EH (cell line): ENCODE results near the gene NUP62.

Experiments
- DNase-seq: peaks from one replicate; pipeline ENCODE4 v3.0.0-alpha.2; 2015; ENCODE audit warnings: low read depth

NUP62 gene

DNA sequence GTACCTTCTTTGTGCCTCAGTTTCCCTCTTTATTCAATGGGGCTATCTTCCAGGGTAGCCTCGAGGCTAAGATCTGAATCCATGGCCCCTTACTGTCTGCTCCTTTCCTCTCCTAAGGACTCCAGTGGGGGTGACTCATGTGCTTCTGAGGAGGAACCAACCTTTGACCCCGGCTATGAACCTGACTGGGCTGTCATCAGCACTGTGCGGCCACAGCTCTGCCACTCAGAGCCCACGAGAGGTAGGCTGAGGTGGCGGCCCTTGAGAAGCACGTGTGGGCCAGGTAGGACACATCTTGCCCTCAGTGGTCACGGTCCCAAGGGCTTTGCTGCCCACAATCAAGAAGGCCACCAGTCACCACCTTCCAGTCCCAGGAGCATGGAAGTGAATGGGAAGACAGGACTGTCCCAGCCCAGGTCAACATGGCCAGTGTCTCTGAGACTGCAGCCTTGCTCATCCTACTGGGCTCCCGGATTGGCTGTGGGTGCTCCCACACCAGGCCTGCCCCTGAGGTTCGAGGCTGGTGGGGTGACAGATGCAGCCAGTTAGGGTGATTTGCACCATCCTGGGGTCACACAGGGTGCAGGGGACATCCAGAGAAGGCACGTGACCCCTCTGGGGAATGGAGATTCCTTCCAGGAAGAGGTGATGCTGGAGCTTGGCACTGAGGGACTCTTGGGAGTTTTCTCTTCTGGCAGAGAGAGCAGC, 49.0 kb downstream of the NUP62 start:
- no peak for DNase-seq

DNA sequence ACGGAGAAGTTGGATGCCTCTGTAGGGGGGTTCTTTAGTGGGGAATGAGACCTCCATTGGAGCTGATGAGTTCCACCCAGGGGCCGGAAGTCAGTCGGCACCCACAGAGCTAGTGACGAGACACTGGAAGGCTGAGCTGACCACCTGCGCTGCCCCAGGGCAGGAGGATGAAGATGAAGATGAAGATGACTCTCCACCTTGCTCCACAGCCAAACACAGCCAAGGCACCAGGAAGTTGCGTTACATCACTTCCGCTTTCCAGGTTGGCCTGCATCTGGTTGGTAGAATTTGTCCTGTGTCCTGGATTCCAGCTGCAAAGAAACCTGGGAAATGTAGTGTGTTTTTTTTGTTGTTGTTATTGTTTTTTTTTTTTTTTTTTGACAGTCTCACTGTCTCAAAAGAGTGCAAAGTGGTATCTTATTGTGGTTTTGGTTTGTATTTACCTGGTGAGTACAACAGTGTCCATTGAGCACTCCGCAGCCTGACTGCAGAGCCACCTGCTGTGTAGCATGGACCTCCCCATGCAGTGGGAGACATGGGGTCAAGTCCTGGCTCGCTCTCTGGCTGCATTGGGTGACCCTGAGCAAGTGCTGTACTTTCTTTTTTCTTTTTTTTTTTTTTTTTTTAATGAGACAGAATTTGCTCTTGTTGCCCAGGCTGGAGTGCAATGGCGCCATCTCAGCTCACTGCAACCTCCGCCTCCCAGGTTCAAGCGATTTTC, 49.9 kb downstream of the NUP62 start:
- DNase-seq, result no peak

- no peak for DNase-seq
Measured at GRCh38 chr19:49878744-49879070, 50.6 kb downstream of the NUP62 start.

- DNase-seq, result peak; percentile 97
Measured at GRCh38 chr19:49877879-49878743, 51.2 kb downstream of the NUP62 start.

GRCh38 chr19:49877020-49877878, 52.1 kb downstream of the NUP62 start, which contains the start of the genes AKT1S1 and TBC1D17:
TSS of gene AKT1S1 (minus strand) at chr19:49877355. CDS start at chr19:49873295, 4,060 bp downstream.
TSS of gene TBC1D17 (plus strand) at chr19:49877702. CDS start at chr19:49877724, 22 bp downstream.
- peak; percentile 100 for DNase-seq

- DNase-seq, result peak; percentile 99
Measured at GRCh38 chr19:49876422-49877019, 52.8 kb downstream of the NUP62 start.

- DNase-seq, result peak; percentile 62
Measured at GRCh38 chr19:49875857-49876421, 53.4 kb downstream of the NUP62 start.

GRCh38 chr19:49875177-49875576, 54.1 kb downstream of the NUP62 start:
- DNase-seq, result no peak

- DNase-seq, result no peak
Measured at GRCh38 chr19:49874503-49875157, 54.7 kb downstream of the NUP62 start.

DNA sequence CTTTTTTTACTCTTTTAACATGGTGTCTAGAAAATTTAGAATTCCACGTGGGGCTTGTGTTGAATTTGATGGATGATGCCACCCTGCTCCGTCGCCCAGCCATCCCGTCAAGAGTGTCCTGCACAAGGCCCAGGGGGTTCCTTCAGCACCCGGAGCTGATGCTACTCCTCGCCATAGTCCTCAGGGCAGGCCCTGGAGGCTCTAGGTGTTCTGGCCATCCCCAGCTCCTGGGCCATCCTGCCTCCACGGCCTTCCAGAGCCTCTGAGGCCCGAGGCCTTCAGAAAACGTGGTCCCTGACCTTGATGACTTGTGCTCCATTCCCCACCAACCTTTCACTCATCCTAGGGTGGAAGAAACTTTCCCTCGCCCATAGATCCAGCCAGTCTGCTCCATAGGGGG, 55.5 kb downstream of the NUP62 start:
- no peak for DNase-seq

DNA sequence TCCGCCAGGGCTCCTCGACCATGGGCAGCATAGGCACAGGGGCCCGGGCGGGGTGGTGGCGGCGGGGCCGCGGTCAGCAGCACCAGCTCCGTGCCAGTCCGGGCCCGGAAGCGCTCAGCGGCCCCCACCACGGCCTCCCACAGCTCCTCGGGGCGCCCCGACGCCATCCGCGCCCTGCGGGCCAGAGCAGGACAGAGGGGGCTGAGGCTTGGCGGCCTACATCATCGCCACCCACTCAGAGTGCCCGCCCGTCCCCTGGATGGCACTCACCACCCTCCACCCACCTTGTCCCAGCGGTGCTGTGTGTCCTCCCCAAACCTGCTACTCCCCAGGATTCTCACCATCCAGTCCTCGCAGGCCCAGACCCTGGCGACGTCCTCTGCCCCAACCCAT, 56.2 kb downstream of the NUP62 start:
- DNase-seq, result no peak

- DNase-seq, result no peak
Measured at GRCh38 chr19:49872245-49873128, 56.8 kb downstream of the NUP62 start.

GRCh38 chr19:49871349-49871985, 57.8 kb downstream of the NUP62 start:
- no peak for DNase-seq

GRCh38 chr19:49870309-49870901, 58.9 kb downstream of the NUP62 start:
- no peak for DNase-seq

DNA sequence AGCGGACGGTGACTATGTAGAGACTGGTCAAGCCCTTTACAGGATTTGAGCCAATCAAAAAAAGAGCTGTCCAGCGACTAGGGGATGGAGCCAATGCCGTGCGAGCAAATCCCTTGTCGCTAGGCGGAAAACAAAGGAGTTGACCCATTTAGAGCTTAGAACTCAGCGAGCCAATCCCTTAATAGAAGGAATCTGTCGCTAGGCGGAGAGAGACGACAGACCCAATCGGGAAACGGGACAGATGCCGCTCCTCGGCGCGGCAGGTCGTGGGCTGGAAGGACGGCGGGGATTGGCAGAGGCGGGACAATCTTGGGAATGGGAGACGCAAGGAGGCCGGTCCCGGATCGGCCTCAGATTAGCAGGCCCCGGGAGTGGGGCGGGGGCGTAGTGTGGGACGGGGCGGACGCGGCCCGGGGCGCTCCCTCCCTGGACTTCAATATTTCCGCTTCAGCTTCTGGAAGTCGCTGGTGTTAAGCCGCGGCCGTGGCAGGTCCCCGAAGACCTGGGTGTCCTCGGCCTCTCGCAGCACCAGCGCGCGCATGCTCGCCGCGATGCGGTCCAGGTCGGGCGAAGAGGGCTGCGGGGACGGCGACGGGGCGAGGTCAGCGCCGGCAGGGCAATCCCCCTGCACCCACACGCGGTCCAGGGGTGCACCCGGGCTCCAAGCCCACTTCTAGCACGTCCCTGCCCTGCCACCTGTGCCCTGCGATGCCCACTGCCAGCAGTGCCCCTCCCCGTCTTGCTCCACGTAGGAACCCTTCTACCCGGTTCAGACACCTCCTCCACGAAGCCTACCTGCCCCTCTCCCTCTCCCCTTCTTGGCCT, 59.6 kb downstream of the NUP62 start:
- peak; percentile 100 for DNase-seq

GRCh38 chr19:49869009-49869483, 60.3 kb downstream of the NUP62 start:
- DNase-seq, result no peak
